HG02759 (cell line): ENCODE data around the gene TUBGCP6.

Experiments used
- ATAC-seq: cut with Tn5 transposase; IDR thresholded peaks from one replicate; pipeline ENCODE4 v1.9.1; 2021; ENCODE audit warnings: mild to moderate bottlenecking, moderate library complexity; ENCODE audit not compliant: unreplicated experiment

The TUBGCP6 gene

GRCh38 chr22:50229370-50229769 is 15.5 kb downstream of the TUBGCP6 start:
- no peak for ATAC-seq

- no peak for ATAC-seq
Measured at GRCh38 chr22:50228366-50228765, 16.5 kb downstream of the TUBGCP6 start.

- no peak for ATAC-seq
Measured at GRCh38 chr22:50227579-50228215, 17.1 kb downstream of the TUBGCP6 start.

GRCh38 chr22:50226875-50227165 is 18.0 kb downstream of the TUBGCP6 start:
- ATAC-seq = no peak

GRCh38 chr22:50226063-50226874 is 18.6 kb downstream of the TUBGCP6 start:
- no peak for ATAC-seq

- ATAC-seq = no peak
Measured at GRCh38 chr22:50225200-50225969, 19.4 kb downstream of the TUBGCP6 start.

- no peak for ATAC-seq
Measured at GRCh38 chr22:50224071-50224470, 20.8 kb downstream of the TUBGCP6 start.

- ATAC-seq = no peak
Measured at GRCh38 chr22:50222508-50222907, 22.3 kb downstream of the TUBGCP6 start.

- ATAC-seq = no peak
Measured at GRCh38 chr22:50221410-50222300, 23.2 kb downstream of the TUBGCP6 start.

GRCh38 chr22:50220603-50221409 is 24.0 kb downstream of the TUBGCP6 start:
- ATAC-seq = no peak

- ATAC-seq = no peak
Measured at GRCh38 chr22:50219800-50220602, 24.8 kb downstream of the TUBGCP6 start.

- no peak for ATAC-seq
Measured at GRCh38 chr22:50218996-50219727, 25.7 kb downstream of the TUBGCP6 start.

- no peak for ATAC-seq
Measured at GRCh38 chr22:50218153-50218995, 26.4 kb downstream of the TUBGCP6 start.

GRCh38 chr22:50217543-50218152 is 27.2 kb downstream of the TUBGCP6 start:
- ATAC-seq = no peak

- no peak for ATAC-seq
Measured at GRCh38 chr22:50216684-50217520, 27.9 kb downstream of the TUBGCP6 start.

GRCh38 chr22:50216055-50216683 is 28.7 kb downstream of the TUBGCP6 start:
- no peak for ATAC-seq
